ENCODE measurements around the gene DAPK3.

The DAPK3 gene

GRCh38 chr19:3985643-3986259, 14.9 kb upstream of the DAPK3 start:
- peaks cover 46% of the 10 kb centered on the region for H3K36me3 Mint-ChIP-seq (ENCODE audit: low read depth)
- peaks cover 43% of the 10 kb centered on the region for H3K4me1 Mint-ChIP-seq (ENCODE audit: low read depth)
- peaks cover 2% of the 10 kb centered on the region for H3K27me3 Mint-ChIP-seq

GRCh38 chr19:3984908-3985642, 14.2 kb upstream of the DAPK3 start, which contains the start of gene EEF2:
EEF2 (minus strand) TSS chr19:3985463; CDS start chr19:3985380, 83 bp downstream.
- Mint-ChIP-seq H3K27me3 (peaks cover 2% of the 10 kb centered on the region), H3K9me3 (no peaks in the 10 kb centered on the region), H3K27ac (peak within 1 kb of the TSS; percentile 92), H3K36me3 (ENCODE audit: low read depth) (peaks cover 52% of the 10 kb centered on the region), H3K4me1 (ENCODE audit: low read depth) (peaks cover 39% of the 10 kb centered on the region), H3K4me3 (peak within 1 kb of the TSS; percentile 90)
- intact Hi-C loops (cut with micrococcal nuclease) = loop anchor here (5.0 to 10.0 kb wide), 2 partner anchors 197 to 220 kb away; partner anchors contain the start of genes ANKRD24 and SIRT6

More at GRCh38 chr19:3985643-3986259, 14.9 kb upstream of the DAPK3 start:
- Mint-ChIP-seq H3K9me3 (no peaks in the 10 kb centered on the region), H3K4me3 (peak overlapping the region; percentile 90), H3K27ac (peak overlapping the region; percentile 92)
- intact Hi-C loops (cut with micrococcal nuclease) = loop anchor here (5.0 to 10.0 kb wide), 2 partner anchors 197 to 219 kb away; partner anchors contain the start of genes ANKRD24 and SIRT6

GRCh38 chr19:3984584-3984907, 13.6 kb upstream of the DAPK3 start:
- Mint-ChIP-seq H3K27me3 (peaks cover 2% of the 10 kb centered on the region), H3K9me3 (no peaks in the 10 kb centered on the region), H3K36me3 (ENCODE audit: low read depth) (peaks cover 58% of the 10 kb centered on the region), H3K4me1 (ENCODE audit: low read depth) (peaks cover 43% of the 10 kb centered on the region), H3K4me3 (peak overlapping the region; percentile 90), H3K27ac (peak overlapping the region; percentile 92)
- intact Hi-C loops (cut with micrococcal nuclease) = loop anchor here (10.0 kb wide), 1 partner anchor 220 kb away; no protein-coding TSS in a partner anchor

- H3K9me3 Mint-ChIP-seq = no peaks in the 10 kb centered on the region
- peaks cover 2% of the 10 kb centered on the region for H3K27me3 Mint-ChIP-seq
- peaks cover 63% of the 10 kb centered on the region for H3K36me3 Mint-ChIP-seq (ENCODE audit: low read depth)
- peak overlapping the region; percentile 92 for H3K27ac Mint-ChIP-seq
- H3K4me1 Mint-ChIP-seq (ENCODE audit: low read depth) = peaks cover 48% of the 10 kb centered on the region
- intact Hi-C loops (cut with micrococcal nuclease) = loop anchor here (10.0 kb wide), 1 partner anchor 221 kb away; no protein-coding TSS in a partner anchor
- peak overlapping the region; percentile 90 for H3K4me3 Mint-ChIP-seq
Measured at GRCh38 chr19:3983936-3984583, 13.2 kb upstream of the DAPK3 start.

- H3K36me3 Mint-ChIP-seq (ENCODE audit: low read depth) = peaks cover 68% of the 10 kb centered on the region
- intact Hi-C loops (cut with micrococcal nuclease) = loop anchor here (10.0 kb wide), 1 partner anchor 221 kb away; no protein-coding TSS in a partner anchor
- H3K27me3 Mint-ChIP-seq = peaks cover 2% of the 10 kb centered on the region
- H3K4me3 Mint-ChIP-seq = peak overlapping the region; percentile 90
- peaks cover 48% of the 10 kb centered on the region for H3K4me1 Mint-ChIP-seq (ENCODE audit: low read depth)
- H3K9me3 Mint-ChIP-seq = no peaks in the 10 kb centered on the region
- H3K27ac Mint-ChIP-seq = peak overlapping the region; percentile 92
Measured at GRCh38 chr19:3983542-3983914, 12.6 kb upstream of the DAPK3 start.

- Mint-ChIP-seq H3K27me3 (peaks cover 2% of the 10 kb centered on the region), H3K9me3 (no peaks in the 10 kb centered on the region), H3K4me3 (peak overlapping the region; percentile 2), H3K27ac (peak overlapping the region; percentile 92), H3K36me3 (ENCODE audit: low read depth) (peaks cover 74% of the 10 kb centered on the region), H3K4me1 (ENCODE audit: low read depth) (peaks cover 48% of the 10 kb centered on the region)
- intact Hi-C loops (cut with micrococcal nuclease) = loop anchor here (10.0 kb wide), 1 partner anchor 222 kb away; no protein-coding TSS in a partner anchor
Measured at GRCh38 chr19:3982701-3983541, 12.0 kb upstream of the DAPK3 start.

GRCh38 chr19:3981736-3982681, 11.1 kb upstream of the DAPK3 start:
- no peaks in the 10 kb centered on the region for H3K9me3 Mint-ChIP-seq
- intact Hi-C loops (cut with micrococcal nuclease) = loop anchor here (10.0 kb wide), 1 partner anchor 223 kb away; no protein-coding TSS in a partner anchor
- no peak overlapping the region for H3K4me3 Mint-ChIP-seq
- H3K4me1 Mint-ChIP-seq (ENCODE audit: low read depth) = peaks cover 53% of the 10 kb centered on the region
- H3K27me3 Mint-ChIP-seq = peaks cover 2% of the 10 kb centered on the region
- H3K36me3 Mint-ChIP-seq (ENCODE audit: low read depth) = peaks cover 83% of the 10 kb centered on the region
- no peak overlapping the region for H3K27ac Mint-ChIP-seq

GRCh38 chr19:3981373-3981735, 10.5 kb upstream of the DAPK3 start:
- peaks cover 50% of the 10 kb centered on the region for H3K4me1 Mint-ChIP-seq (ENCODE audit: low read depth)
- intact Hi-C loops (cut with micrococcal nuclease) = loop anchor here (10.0 kb wide), 1 partner anchor 223 kb away; no protein-coding TSS in a partner anchor

GRCh38 chr19:3980353-3981251, 9.7 kb upstream of the DAPK3 start:
- H3K27ac Mint-ChIP-seq = no peak overlapping the region
- H3K4me1 Mint-ChIP-seq (ENCODE audit: low read depth) = peaks cover 48% of the 10 kb centered on the region

More at GRCh38 chr19:3981373-3981735, 10.5 kb upstream of the DAPK3 start:
- Mint-ChIP-seq H3K9me3 (no peaks in the 10 kb centered on the region), H3K36me3 (ENCODE audit: low read depth) (peaks cover 90% of the 10 kb centered on the region), H3K27me3 (no peaks in the 10 kb centered on the region), H3K27ac (no peak overlapping the region), H3K4me3 (no peak overlapping the region)

GRCh38 chr19:3979674-3980352, 8.9 kb upstream of the DAPK3 start:
- Mint-ChIP-seq H3K9me3 (no peaks in the 10 kb centered on the region), H3K27me3 (no peaks in the 10 kb centered on the region), H3K27ac (no peak overlapping the region), H3K4me1 (ENCODE audit: low read depth) (peaks cover 48% of the 10 kb centered on the region), H3K36me3 (ENCODE audit: low read depth) (peaks cover 98% of the 10 kb centered on the region), H3K4me3 (no peak overlapping the region)
- intact Hi-C loops (cut with micrococcal nuclease) = loop anchor here (10.0 kb wide), 1 partner anchor 225 kb away; no protein-coding TSS in a partner anchor

More at GRCh38 chr19:3980353-3981251, 9.7 kb upstream of the DAPK3 start:
- H3K27me3 Mint-ChIP-seq = no peaks in the 10 kb centered on the region
- intact Hi-C loops (cut with micrococcal nuclease) = loop anchor here (10.0 kb wide), 1 partner anchor 224 kb away; no protein-coding TSS in a partner anchor
- peaks cover 97% of the 10 kb centered on the region for H3K36me3 Mint-ChIP-seq (ENCODE audit: low read depth)
- no peaks in the 10 kb centered on the region for H3K9me3 Mint-ChIP-seq
- no peak overlapping the region for H3K4me3 Mint-ChIP-seq

GRCh38 chr19:3979289-3979673, 8.4 kb upstream of the DAPK3 start:
- no peaks in the 10 kb centered on the region for H3K9me3 Mint-ChIP-seq
- intact Hi-C loops (cut with micrococcal nuclease) = no loop called here
- H3K4me3 Mint-ChIP-seq = no peak overlapping the region
- no peak overlapping the region for H3K27ac Mint-ChIP-seq
- peaks cover 45% of the 10 kb centered on the region for H3K4me1 Mint-ChIP-seq (ENCODE audit: low read depth)
- no peaks in the 10 kb centered on the region for H3K27me3 Mint-ChIP-seq
- H3K36me3 Mint-ChIP-seq (ENCODE audit: low read depth) = peaks cover 93% of the 10 kb centered on the region
